HG03457 (cell line): ENCODE results near the gene MX2.
"Not testable (repeated sequence)": the region's sequence is repeated elsewhere in the genome, so short reads cannot be mapped to it uniquely, and the experiment has no call there.

Source experiments
- ATAC-seq: cut with Tn5 transposase; IDR thresholded peaks from one replicate; pipeline ENCODE4 v1.9.1; 2021; ENCODE audit warnings: moderate number of reproducible peaks; ENCODE audit not compliant: unreplicated experiment

Gene MX2

DNA sequence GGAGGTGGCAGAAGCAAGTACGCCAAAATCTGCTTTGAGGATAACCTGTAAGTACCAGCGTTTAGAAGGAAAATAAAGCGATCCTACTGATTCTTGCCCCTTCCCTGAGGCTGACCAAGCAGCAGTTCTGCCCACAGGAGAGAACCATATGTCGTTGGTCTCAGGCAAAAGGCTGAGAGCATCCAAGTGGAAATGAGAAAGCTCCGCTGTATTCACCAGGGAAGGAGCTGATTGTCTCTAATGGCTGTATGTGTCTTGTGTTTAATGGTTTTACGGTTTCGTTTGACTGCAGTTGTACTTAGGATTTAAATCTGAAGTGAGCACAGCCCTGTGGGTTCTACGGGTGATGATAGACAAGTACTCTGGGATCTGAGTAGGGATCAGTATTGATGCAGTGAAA is 23.4 kb upstream of the MX2 start:
- no peak for ATAC-seq

- ATAC-seq = no peak
Observed at GRCh38 chr21:41342035-41342434, 19.8 kb upstream of the MX2 start.

GRCh38 chr21:41344146-41344545 is 17.7 kb upstream of the MX2 start:
- ATAC-seq = no peak

- no peak for ATAC-seq
Observed at GRCh38 chr21:41345356-41345755, 16.5 kb upstream of the MX2 start.

DNA sequence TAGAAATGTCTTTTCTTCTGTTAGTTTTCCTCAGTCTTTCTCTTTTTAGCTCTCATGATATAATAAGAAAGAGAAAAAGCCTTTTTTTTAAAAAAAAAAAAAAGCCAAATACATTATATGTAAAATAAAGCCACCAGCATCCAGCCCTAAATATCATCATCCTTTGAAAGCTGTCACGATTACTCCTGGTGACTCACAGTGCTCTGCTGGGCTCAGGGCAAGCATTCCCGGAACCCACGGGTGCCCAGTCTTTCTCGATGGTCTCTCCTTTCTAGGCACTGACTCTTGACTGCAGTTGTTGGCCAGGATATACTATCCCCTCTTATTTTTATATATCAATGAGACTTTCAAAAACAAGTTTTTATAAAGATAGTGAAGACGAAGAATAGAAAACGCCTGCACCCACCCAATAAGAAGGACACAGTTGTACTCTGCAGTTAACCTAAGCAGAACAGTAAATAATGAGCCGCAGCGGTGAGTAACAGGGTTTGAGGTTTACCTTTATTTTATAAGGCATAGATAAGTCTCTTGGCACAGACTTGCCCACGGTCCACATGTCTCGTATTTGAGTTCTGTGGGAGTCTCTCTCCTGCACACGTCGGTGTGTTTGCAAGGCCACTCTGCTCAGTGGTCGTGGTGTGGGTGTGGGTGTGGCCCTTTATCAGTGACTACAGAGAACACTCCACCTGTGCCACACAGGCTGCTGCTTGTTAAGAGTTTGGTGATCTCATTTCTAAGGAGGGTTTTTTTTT is 15.7 kb upstream of the MX2 start:
- ATAC-seq = no peak

DNA sequence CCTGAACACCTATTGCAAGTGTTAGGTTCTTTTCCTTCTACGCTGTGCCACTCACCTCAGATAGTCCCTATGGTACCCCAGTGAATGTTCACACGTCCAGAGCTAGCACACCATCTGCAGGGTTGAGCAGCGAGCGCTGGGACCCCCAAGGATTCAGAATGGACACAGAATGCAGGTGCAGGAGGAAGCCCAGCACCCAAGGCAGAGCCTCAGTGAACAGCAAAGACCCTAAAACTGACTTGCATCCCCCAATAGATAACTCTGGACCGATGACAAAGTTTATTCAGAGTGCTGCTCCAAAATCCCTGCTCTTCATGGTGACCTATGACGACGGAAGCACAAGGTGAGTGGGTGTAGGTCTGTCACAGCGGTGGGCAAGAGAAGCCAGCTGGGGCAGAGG is 15.1 kb upstream of the MX2 start:
- ATAC-seq = no peak

DNA sequence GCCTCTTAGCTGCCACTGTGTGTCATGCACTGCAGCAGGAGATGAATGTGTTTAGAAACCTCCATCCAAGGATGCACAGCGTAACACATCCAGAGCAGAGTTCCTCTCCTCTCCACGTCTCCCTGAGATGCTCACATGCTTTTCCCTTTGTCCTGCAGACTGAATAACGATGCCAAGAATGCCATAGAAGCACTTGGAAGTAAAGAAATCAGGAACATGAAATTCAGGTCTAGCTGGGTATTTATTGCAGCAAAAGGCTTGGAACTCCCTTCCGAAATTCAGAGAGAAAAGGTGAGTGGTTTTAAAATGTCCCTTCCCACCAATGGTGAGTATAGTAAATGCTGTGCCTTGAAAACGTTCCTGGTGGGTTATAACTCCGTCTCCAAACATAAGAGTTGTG is 13.4 kb upstream of the MX2 start:
- ATAC-seq = no peak

GRCh38 chr21:41349126-41349525 is 12.7 kb upstream of the MX2 start:
- no peak for ATAC-seq

GRCh38 chr21:41349619-41350390 is 12.0 kb upstream of the MX2 start:
- ATAC-seq = no peak

- no peak for ATAC-seq
Observed at GRCh38 chr21:41350436-41351155, 11.2 kb upstream of the MX2 start.

DNA sequence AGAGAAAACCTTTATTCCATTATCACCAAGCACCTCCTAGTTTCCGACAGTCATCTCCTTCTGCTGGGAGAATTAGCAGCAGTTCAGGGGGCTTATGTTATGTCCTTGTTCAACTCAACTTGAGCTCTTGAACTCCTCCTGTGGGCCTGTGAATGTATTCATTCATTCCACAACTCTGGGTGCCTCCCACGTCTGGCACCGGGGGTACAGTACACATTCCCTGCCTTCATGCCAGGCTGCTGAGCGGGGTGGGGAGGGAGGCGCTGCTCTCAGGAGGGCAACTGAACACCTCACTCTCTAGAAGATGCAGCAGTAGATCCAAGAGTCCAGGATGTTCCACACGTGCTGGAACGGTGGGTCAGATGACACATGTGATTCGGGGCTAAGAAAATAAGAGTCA is 4.3 kb upstream of the MX2 start:
- no peak for ATAC-seq

DNA sequence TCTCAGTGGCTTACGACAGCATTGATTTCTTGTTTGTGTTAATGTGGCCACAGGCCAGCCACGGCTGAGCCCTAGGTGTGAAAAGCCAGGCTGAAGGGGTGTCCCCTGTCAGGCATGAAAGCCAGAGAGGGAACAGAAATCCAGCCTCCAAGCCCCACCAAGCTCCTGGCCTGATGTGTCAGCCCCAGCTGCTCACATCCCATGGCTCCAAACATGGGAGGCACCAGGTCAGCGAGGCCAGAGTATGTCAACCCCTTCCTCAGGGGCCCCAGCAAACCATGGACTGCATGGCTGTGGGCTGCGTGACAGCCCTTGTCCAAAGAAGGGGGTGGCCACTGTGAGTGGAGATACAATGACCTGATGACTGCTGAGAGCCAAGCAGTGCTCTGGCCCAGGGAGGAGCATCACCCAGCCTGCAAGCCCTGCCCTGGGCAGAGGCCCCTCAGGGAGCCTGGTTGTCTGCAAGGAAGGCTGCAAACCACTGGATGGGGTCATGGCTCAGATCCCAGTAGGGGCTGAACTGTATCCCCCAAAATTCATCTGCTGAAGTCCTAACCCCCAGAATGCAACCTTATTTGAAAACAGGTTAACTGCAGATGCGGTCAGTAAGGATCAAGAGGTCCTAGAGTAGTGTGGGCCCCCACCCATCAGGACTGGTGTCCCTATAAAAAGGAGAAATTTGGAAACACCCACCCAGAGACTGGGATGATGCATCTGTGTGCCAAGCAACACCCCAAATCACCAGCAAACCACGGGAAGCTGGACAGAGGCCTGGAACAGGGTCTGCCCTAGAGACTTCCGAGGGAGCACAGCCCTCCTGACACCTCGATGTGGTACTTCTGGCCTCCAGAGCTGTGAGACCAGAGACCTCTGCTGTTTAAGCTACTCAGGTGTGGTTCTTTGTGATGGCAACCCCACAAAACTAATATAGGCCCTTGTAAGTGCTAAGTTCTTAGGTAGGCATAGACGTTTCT is 3.3 kb upstream of the MX2 start:
- no peak for ATAC-seq

- ATAC-seq = no peak
Observed at GRCh38 chr21:41359286-41359685, 2.5 kb upstream of the MX2 start.

DNA sequence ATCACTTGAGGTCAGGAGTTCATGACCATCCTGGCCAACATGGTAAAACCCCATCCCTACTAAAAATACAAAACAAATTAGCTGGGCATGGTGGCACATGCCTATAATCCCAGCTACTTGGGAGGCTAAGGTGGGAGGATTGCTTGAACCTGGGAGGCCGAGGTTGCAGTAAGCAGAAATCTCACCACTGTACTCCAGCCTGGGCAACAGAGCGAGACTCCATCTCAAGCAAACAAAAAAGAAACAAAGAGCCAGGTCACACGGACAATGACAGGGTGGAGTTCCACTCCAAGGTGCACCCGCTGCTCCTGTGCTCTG is 2.1 kb upstream of the MX2 start:
- not testable (repeated sequence) for ATAC-seq

DNA sequence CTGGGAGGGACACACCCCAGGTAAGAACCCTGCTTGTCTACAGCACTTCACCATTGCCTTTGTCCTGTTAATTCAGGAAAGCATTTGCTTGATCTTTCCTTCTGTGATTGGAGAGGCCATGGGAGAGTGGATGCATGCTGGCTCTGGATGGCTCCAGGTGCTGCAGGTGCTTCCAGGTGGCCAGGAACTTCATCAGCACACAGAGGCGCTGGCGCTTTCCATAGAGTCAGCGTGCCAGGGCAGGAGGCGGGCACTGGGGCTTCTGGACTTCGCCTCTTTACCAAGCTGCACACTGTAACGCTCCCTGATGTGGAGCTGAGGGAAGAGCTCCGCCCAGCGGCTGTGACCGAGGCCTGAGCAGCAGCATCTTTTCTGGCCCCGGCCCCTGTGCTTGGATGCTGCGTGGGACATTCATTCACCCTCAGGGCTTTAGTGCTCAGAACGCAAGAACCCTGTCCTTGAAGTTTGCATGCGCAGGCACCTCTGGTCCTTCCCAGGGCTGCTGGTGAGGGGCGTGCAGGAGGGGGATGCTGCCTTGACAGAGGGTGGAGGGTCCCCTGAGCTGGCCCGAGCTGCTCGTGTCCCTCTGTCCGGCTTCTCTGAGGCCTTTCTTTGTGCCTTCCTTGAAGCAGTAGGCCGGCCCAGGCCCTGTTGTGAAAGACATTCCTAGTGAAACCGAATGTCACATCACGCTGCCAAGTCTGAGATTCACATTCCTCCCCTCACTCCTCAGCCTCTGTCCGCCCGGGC is 1.6 kb upstream of the MX2 start:
- ATAC-seq = no peak

- ATAC-seq = no peak
Observed at GRCh38 chr21:41361053-41361785, 608 bp upstream of the MX2 start.

- ATAC-seq = no peak
Observed at GRCh38 chr21:41362605-41363369, 960 bp downstream of the MX2 start.

DNA sequence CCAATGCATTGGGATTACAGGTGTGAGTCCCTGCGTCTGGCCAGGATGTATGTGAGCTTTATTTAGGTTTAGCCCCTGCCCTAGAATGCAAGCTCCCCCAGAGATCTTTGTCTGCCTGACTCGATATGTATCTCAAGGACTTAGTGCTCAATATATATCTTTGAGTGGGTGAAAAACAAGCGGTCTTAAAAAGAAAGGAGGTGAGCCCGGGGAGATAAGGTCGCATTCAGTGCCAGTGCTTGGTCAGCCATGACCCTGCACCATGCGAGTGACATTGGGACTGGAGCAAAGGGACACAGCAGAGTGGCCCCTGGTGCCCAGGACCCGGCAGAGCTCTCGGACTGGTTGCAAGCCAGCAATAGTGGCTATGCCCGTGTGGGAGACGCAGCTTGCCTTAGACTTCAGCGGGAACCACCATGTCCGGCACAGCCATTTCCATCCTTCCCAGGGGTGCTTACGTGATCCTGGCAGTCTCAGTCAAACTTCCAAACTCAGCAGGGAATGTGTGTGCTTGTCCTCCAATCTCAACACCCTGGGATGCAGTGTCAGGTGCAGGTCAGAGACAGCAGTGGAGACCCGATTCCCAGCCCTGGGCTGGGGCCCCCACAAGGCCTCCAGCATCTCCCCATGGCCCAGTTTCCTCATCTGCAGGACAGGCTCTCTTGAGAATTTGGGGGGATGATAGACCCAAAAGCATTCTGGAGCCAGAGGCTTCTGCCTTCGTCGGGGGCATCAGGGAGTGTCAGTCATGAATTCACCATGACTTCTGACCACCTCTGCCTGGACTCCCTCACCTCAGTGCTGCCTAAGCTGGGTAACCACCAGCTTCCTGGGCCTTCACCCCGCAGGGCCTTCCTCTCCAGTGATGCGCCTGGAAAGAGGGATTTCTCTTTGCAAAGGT is 1.8 kb downstream of the MX2 start:
- no peak for ATAC-seq
